HG02763 (cell line): ENCODE data around the gene C9orf57.
"Not testable (repeated sequence)": the region's sequence is repeated elsewhere in the genome, so short reads cannot be mapped to it uniquely, and the experiment has no call there.

Experiments used
- ATAC-seq: cut with Tn5 transposase; IDR thresholded peaks from one replicate; pipeline ENCODE4 v1.9.1; 2021; ENCODE audit warnings: mild to moderate bottlenecking, moderate library complexity; ENCODE audit not compliant: unreplicated experiment

C9orf57 gene, protein sequence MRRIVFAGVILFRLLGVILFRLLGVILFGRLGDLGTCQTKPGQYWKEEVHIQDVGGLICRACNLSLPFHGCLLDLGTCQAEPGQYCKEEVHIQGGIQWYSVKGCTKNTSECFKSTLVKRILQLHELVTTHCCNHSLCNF

DNA sequence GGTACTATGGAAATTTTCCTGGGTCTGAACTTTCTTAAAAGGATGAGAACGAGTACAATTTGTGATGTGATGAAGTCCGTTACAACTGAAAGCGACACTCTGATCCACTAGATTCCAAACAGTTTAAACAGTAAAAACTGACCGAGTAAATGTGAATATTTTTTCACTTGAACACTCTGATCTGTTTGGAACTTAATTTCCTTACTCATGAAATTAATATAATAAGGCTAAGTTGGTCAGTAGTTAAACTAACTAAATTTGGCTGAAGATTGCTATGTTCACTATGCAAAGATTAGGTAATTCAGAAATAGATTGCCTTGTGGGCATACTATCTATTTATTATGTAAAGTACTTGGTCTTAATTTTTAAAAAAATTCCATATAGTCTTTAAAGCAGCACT, at the start of gene C9orf57:
TSS of gene C9orf57 (minus strand) at position 101 of the 400 bp plus-strand sequence. CDS start 1,282 bp downstream, outside the sequence.
- ATAC-seq, result no peak

DNA sequence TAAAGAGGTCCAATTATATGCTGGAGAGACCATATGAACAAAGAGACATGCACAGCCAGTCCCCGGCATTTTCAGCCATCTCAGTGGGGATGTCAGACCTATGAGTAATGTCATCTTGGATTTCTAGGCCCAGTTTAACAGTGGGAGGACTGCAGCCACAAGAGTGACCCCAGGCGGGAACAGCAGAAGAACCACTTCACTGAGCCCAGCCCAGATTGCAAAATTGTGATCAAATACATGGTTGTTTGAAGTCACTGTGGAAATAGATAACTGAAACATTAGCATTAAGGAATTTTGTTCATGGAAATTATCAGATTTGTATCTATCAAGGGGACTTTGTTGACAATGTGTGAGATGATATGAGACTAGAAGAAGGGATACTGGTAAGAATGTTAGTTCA, 42.1 kb upstream of the C9orf57 start:
- no peak for ATAC-seq

DNA sequence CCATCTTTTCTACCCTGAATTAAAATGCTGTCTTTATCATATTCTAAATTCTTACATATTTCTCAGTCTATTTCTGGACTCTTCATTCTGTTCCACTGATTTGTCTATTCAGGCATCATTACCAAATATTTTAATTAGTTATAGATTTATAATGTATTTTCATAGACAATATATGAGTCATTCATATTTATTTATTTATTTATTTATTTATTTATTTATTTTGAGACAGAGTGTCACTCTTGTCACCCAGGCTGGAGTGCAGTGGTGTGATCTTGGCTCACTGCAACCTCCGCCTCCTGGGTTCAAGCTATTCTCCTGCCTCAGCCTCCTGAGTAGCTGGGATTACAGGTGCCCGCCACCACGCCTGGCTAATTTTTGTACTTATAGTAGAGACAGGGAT, 35.1 kb upstream of the C9orf57 start:
- not testable (repeated sequence) for ATAC-seq

DNA sequence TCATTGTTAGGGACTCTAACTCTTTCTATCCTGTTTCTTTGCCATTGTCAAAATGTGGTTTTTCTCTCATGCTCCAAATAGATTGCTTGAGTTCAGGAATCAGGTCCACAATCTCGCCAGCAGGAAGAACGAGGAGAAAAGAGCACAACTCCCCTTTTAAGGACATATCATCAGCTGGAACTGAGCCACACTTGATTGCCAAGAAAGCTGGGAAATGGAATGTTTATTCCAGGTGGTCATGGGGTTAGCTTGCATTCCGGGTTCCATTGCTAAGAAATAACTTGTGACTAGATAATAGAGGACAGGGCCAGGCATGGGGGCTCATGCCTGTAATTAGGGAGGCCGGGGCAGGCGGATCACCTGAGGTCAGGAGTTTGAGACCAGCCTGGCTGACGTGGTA, 32.4 kb upstream of the C9orf57 start:
- no peak for ATAC-seq

DNA sequence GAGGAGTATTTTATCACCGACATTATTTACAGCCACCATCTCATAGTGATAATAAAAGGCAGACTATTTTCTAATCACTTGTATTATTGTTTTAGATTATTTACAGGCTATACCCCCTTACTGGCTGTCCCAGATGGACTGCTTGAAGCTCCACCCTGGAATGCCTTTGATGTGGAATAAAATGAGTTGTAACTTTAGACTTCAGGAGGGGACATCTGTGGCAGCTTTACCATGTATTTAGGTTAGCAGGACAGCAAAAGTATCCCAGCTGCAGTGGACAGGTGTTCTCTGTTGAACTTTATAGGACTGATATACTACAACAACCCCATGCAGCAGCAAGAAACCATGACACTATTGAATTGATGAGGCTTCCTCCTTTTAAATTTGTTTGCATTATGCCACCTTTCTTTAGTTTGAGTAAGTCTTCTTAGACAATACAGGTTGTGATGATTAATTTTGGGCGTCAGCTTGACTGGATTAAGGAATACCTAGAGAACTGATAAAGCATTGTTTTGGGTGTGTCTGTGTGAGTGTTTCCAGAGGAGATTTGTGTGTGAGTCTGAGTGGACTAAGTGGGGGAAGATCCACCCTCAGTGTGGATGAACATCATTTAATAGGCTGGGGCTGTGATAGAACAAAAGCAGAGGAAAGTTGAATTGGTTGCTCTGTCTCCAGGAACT, 29.2 kb upstream of the C9orf57 start:
- ATAC-seq, result no peak

DNA sequence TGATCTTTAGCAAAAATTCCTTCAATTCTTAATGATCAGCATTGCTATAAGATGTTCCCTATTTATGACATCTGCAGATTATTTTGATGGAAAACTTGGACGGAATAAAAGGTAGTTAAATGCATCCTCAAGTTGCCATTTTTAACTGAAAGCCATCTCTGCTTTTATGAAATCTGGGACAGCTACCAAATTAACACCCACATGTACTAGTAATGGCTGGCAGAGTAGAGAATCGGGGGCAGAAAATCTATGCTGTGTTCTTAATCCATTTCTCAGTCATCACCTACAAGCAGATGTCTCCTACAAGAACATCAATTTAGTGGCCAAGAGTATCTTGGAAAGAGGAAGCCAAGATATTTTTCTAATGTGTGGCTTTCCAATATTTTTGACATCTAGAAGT, 22.1 kb upstream of the C9orf57 start:
- no peak for ATAC-seq

DNA sequence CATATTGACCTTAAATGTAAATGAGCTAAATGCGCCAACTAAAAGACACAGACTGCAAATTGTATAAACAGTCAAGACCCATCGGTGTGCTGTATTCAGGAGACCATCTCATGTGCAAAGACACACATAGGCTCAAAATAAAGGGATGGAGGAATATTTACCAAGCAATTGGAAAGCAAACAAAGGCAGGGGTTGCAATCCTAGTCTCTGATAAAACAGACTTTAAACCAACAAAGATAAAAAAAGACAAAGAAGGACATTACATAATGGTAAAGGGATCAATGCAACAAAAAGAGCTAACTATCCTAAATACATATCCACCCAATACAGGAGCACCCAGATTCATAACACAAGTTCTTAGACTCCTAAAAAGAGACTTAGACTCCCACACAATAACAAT, 14.3 kb upstream of the C9orf57 start:
- ATAC-seq, result not testable (repeated sequence)

DNA sequence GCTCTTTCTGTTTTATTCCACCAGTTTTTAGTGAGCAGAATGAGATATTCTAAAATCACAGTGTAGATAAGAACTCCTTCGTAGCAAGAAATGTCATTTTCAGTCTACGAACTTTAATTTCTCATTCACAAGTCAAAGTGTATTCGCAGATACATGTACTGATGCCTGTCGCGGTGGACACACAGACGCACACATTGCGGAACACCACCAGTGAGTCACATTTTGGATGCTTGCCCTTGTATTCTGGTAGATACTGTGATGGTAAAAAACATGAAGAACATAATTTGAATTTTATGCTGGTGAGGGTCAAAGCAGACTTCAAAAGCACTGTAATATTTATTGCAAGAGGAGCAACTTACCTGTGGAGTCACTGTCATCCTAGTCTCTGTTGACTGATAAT, 4.7 kb upstream of the C9orf57 start:
- no peak for ATAC-seq

DNA sequence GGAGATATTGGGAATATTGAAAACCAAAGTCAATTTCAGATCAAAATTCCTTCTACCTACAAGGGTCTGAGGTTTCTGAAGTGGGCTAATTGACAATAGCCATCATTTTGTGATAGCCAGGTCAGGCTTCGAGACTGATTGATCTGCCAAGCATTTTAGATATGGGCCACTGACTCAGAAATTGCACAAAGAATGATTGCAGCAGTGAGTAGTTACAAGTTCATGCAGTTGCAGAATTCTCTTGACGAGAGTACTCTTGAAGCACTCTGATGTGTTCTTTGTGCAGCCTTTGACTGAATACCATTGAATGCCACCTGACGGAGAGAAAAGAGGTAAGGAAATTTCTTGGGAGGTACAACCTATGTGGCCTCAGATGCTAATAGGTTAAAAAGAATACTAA, 8.3 kb downstream of the C9orf57 start:
- no peak for ATAC-seq

DNA sequence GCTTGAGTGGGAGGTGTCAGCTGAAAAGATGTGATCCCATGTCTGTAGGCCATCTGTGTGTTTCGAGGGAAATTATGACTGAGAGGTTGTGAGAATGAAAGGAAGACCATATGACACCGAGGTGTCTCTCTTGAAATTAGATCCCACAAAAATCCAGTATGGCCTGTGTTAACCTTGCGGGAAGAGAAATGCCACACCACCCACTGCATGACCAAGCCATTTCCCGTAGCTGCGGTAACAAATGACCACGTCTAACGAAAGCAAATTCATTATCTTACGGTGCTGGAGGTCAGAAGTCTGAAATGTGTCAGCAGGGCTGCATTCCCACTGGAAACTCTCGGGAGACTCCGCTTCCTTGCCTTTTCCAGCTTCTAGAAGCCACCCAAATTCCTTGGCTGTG, 11.6 kb downstream of the C9orf57 start:
- ATAC-seq, result no peak

DNA sequence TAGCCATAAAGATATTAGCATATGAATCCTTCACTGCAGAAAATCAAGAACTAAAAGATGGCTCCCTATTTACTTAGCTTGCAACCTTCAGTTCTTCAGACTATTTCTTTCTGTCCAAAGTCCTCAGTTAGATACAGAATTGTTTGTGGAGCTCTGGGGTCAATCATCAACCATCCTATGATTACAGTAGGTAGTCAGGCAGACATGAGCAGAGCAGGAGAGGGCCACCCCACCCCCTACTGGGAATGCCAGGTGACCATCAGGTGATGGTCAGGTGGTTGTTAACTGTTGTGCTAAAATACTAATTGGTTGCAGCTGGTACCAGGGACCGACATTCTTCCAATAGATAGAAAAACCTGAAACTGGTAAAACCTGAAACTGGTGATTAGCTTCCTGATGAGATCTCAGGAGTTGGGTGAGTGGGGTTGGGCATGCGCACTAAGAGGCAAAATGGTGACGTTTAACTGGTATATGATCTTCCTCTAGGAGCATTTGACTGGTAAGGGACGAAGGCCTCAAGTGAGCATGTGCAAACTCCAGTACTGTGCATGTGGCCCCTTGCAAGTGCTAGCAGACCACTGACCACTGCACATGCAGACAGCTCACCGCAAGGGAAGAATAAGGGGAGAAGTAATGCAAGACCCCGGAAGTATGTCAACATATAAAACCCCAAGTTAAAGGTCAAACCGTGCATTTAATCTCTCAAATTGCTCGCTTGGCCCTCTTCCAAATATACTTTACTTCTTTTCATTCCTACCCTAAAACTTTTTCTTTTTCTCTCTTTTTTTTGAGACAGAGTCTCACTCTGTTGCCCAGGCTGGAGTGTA, 13.6 kb downstream of the C9orf57 start:
- ATAC-seq, result no peak

DNA sequence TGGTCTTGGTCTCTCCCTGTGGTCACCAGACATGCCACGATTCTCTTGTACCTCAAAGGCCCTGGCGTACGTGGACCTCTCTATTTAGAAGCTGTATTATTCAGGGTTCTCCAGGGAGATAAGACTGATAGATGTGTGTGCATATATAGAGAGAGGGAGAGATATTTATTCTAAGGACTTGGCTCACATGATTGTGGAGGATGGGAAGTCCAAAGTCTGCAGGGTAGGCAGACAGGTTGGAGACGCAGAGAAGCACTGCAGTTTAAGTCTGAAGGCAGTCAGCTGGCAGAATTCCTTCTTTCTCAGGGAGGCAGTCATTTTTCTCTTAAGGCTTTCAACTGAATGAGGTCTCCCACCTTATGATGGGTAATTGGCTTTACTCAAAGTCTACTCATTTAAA, 16.3 kb downstream of the C9orf57 start:
- ATAC-seq, result no peak

DNA sequence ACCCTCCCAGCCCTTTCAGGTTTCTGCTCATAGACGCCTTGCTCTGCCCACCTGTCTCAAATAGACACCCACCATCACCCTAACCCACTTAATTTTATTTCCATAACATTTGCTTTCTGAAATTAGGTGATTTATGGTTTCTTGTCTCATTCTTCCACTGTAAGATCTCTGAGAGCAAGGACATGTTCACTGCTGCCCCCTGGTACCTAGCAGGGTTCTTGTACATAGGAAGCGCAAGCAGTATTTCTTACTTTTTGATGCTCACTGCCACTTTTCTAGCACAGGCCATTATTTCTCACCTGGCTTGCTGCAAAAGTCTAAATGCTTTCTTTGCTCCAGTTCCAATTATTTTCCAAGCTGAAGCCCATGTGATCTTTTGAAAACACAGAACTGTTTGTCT, 16.8 kb downstream of the C9orf57 start:
- no peak for ATAC-seq

DNA sequence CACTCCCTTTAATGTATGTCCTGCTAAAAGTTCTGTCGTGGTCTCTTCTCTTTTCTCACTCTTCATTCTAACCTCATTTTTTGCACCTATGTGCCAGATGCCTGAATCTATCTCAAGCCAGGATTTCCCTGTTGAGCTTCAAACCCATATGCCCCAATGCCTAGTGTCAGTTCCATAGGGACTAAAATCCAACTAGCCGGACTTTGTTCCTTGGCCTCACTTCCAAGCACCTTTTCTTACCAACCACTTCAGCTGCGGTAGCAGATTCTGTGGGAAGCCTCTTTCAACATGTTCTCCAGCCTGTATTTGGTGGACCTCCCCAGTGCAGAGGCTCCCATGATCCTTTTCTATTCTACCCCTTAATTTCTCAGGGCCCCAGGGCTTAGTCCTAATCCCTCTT, 17.5 kb downstream of the C9orf57 start:
- ATAC-seq, result no peak

DNA sequence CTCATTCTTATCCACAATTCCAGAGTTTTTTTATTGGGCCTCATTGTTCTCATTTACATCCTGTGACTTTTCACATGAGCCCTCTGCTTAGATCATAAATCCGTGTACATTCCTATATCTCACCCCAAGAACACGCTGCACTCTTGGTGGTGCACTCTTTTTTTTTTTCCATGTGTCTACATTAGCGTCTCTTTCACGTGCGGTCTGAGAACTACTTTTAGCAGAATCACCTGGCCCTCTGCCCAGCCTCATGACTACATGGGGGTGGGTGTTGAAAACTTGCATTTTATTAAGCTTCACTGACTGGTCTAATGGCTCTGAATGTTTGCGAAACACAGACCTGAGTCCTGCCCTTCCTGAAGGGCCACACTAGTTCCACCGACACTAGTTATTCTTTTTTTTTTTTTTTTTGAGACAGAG, 18.6 kb downstream of the C9orf57 start:
- ATAC-seq, result no peak

DNA sequence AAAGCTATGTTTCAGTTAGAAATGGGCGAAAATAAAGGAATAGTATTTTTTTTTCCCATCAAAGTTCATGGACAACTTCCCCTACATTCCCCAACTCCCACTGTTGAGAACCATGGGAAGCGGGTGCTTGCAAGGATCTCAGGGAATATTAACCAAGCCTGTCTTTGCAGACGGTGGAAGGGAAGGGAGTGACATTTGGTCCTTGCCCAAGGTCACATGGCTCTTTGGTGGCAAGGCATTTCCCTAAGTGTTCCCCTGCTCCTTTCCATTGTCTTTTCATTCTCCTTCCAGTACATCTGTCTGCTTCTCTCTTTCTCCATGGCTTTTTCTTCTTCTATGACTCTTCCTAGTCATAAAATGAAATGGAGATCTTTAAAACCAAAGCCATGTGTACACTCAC, 19.0 kb downstream of the C9orf57 start:
- ATAC-seq, result no peak

DNA sequence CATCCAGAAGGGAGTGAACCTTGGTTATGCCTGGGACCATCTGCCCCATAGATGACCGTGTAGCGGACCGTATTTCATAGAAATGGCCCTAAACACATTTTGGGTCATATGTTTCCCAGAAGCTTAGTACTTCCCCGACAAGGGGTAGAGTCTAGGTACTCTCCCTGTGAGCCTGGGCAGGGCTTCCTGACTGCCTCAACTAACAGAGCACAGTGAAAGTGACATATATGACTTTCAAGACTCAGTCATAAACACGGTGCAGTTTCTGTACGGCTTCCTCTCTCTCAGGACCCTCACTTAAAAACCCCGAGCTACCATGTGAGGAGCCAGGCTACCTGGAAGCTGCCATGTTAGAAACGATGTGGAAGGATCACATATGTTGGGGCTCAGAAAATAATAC, 20.9 kb downstream of the C9orf57 start:
- no peak for ATAC-seq

DNA sequence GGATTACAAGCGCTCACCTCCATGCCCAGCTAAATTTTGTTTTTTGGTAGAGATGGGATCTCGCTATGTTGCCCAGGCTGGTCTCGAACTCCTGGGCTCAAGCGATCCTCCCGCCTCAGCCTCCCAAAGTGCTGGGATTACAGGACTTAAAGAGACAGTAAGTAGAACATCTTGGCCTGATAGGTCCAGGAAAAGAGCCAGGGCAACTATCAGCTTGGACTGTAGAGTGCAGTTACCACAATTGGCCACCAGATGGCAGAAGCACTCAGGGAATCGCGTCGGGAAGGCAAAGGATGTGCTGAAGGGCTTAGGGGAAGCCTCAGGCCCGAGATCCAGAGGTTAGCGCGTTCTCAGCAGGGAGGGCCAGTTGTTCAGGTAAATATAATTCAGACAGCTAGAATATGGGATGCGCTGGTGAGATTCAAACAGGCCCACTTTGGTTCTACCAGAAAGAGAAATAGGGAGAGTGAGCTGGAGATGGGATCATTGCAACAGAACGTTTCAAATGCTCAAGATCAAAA, 21.5 kb downstream of the C9orf57 start:
- ATAC-seq, result peak; percentile 57

DNA sequence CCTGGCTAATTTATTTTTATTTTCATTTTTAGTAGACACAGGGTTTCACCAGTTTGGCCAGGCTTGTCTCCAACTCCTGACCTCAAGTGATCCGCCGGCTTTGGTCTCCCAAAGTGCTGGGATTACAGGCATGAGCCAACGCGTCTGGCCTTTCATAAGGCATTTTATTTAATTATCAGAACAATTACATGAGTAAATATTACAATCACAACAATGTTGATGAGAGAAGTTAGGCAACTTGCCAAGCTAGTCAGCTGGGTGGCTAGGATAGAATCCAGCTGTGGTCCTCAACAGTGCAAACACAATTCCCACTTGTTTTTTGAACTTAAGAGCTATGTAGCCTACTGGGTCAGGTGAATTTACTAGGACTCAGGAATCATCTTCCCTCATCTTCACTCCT, 22.0 kb downstream of the C9orf57 start:
- ATAC-seq, result no peak

DNA sequence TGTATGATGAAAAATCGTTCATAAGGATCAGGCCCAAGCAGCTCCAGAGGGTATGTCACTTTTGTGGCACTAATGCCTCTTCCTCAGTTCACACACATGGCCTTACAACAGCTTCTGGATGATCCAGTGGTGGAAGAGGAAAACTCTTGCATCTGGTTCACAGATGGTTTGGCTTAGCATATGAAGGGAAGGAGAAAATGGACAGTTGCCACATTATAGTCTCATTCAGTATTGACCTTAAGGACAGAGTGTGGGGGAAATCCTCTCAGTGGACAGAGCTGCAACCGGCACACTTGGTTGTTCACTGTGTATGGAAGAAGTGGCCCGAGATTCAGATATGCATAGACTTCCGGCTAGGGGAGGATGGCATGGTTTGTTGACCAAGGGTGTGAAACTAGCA, 22.8 kb downstream of the C9orf57 start:
- ATAC-seq, result no peak

DNA sequence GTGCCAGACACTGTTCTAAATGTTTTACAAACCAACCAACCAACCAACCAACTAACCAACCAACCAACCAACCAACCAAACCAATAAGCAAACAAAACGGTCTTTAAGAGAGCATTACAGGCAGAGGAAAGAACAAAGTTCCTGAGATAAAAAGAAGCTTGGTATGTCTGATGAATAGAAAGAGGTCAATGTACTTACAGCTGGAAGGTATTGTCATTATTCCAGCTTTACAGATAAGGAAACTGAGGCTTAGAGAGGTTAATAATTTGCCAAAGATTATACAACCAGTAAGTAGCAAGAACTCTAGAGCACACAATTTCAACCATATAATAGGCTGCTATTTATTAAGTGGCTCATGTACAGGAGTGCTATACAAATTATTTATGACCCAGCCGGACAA, 29.6 kb downstream of the C9orf57 start:
- ATAC-seq, result no peak

DNA sequence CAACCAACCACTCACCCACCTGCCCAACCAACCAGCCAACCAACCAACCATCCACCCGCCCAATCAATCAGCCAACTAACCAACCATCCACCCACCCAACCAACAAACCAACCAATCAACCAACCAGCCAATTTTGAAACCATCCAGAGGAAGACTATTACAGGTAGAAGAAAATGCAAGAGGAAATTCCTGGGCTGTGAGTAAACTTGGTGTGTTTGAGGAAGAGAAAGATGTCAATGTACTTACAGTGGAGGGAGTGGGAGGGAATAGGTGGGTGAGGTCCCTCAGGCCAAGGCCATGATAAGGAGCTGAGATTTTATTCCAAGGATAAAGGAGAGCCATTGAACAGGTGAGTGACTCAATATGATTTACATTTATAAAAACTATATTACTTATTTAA, 30.4 kb downstream of the C9orf57 start:
- no peak for ATAC-seq
